Left ventricle myocardium superior (tissue), 1 donor: Measurements from ENCODE around the gene C6orf62. TPM values are rescaled to one million over a fixed set of nuclear protein-coding genes. Genes with fewer than 3 reads are reported as not detected.
A peak's percentile ranks its signal among the peaks of the same experiment; 100 is the strongest.
"Not testable (repeated sequence)": the region's sequence is repeated elsewhere in the genome, so short reads cannot be mapped to it uniquely, and the experiment has no call there.

ENCODE experiments used
- ATAC-seq: fragments of 200-7000 bp; cut with Tn5 transposase; one replicate; pipeline ENCODE4 v1.9.1; 2020; ENCODE audit warnings: mild to moderate bottlenecking, moderate library complexity
- DNase-seq: peaks from one replicate; pipeline ENCODE4 v3.0.0-alpha.2; 2020
- intact Hi-C: fragments of 100-400 bp; cut with micrococcal nuclease; formaldehyde crosslinking; loops from one replicate; pipeline ENCODE4 v1.11.0; 2022
- total RNA-seq: library from RNA; stranded (reverse); fragmentation: NEBNext Ultra II Directional; extraction: Animal tissue kit (Norgen Biotek cat#: 25700); gene quantifications from one replicate; pipeline ENCODE4 v1.2.1, GENCODE V29; 2021
- donor health status: DM: no; HTN: yes; CAD: no; lungs with severe emphysema.

The C6orf62 gene
- total RNA-seq, 1 donor from 2014 or later, result 41.4 TPM

GRCh38 chr6:24744911-24745310, 26.0 kb upstream of the C6orf62 start:
- DNase-seq (no peak), ATAC-seq (peak; percentile 64)
- intact Hi-C loops, result no loop called here

- DNase-seq, result no peak
- intact Hi-C loops, result no loop called here
- no peak for ATAC-seq
Observed at GRCh38 chr6:24743944-24744335, 25.0 kb upstream of the C6orf62 start.

- intact Hi-C loops, result no loop called here
- peak; percentile 60 for ATAC-seq
- no peak for DNase-seq
Observed at GRCh38 chr6:24743265-24743943, 24.4 kb upstream of the C6orf62 start.

- intact Hi-C loops, result no loop called here
Observed at GRCh38 chr6:24742216-24742738, 23.3 kb upstream of the C6orf62 start.

GRCh38 chr6:24740861-24741260, 21.9 kb upstream of the C6orf62 start:
- DNase-seq (no peak), ATAC-seq (no peak)
- intact Hi-C loops, result no loop called here

More at GRCh38 chr6:24742216-24742738, 23.3 kb upstream of the C6orf62 start:
- no peak for ATAC-seq
- DNase-seq, result no peak

GRCh38 chr6:24738741-24739140, 19.8 kb upstream of the C6orf62 start:
- intact Hi-C loops, result no loop called here
- ATAC-seq, result no peak
- no peak for DNase-seq

- DNase-seq, intact Hi-C loops, ATAC-seq: not testable (repeated sequence)
Observed at GRCh38 chr6:24734710-24735109, 15.8 kb upstream of the C6orf62 start.

GRCh38 chr6:24734166-24734565, 15.2 kb upstream of the C6orf62 start:
- no peak for ATAC-seq
- intact Hi-C loops, result no loop called here
- no peak for DNase-seq

GRCh38 chr6:24731456-24732134, 12.6 kb upstream of the C6orf62 start:
- DNase-seq, ATAC-seq, intact Hi-C loops: not testable (repeated sequence)

- DNase-seq, intact Hi-C loops, ATAC-seq: not testable (repeated sequence)
Observed at GRCh38 chr6:24730653-24731052, 11.7 kb upstream of the C6orf62 start.

GRCh38 chr6:24723270-24723669, 4.3 kb upstream of the C6orf62 start:
- no peak for DNase-seq
- intact Hi-C loops, result no loop called here
- ATAC-seq, result no peak

- DNase-seq, result peak; percentile 89
- ATAC-seq, result peak; percentile 65
Observed at GRCh38 chr6:24721461-24722215, 2.7 kb upstream of the C6orf62 start.

GRCh38 chr6:24720604-24721460, 1.9 kb upstream of the C6orf62 start:
- DNase-seq (peak; percentile 100), ATAC-seq (peak; percentile 94)
- intact Hi-C loops, result no loop called here

More at GRCh38 chr6:24721461-24722215, 2.7 kb upstream of the C6orf62 start:
- intact Hi-C loops, result no loop called here

- DNase-seq (peak; percentile 83), ATAC-seq (peak; percentile 58)
- intact Hi-C loops, result no loop called here
Observed at GRCh38 chr6:24720131-24720603, 1.2 kb upstream of the C6orf62 start.

GRCh38 chr6:24718449-24719124, 367 bp downstream of the C6orf62 start:
- DNase-seq (no peak), ATAC-seq (no peak)
- intact Hi-C loops, result no loop called here

- intact Hi-C loops, result not testable (repeated sequence)
Observed at GRCh38 chr6:24716602-24717148, 2.3 kb downstream of the C6orf62 start.

GRCh38 chr6:24710519-24711303, 8.2 kb downstream of the C6orf62 start:
- intact Hi-C loops, result no loop called here

More at GRCh38 chr6:24716602-24717148, 2.3 kb downstream of the C6orf62 start:
- ATAC-seq, DNase-seq: not testable (repeated sequence)

More at GRCh38 chr6:24710519-24711303, 8.2 kb downstream of the C6orf62 start:
- ATAC-seq (no peak), DNase-seq (no peak)
